SH-SY5Y (cell line): ENCODE measurements around the gene CUBN.

Experiments used
- GATA2 ChIP-seq: IDR thresholded peaks from 2 replicates; pipeline ENCODE4 v1.6.1; 2011; ENCODE audit warnings: mild to moderate bottlenecking, low read depth, low read length
- GATA3 ChIP-seq: IDR thresholded peaks from 2 replicates; pipeline ENCODE4 v1.6.1; 2011; ENCODE audit warnings: low read depth, mild to moderate bottlenecking, low read length, moderate library complexity

- no peak for TF ChIP-seq GATA2
- TF ChIP-seq GATA3 = no peak
Observed at GRCh38 chr10:17138460-17139042, 8.9 kb upstream of the CUBN start.
